ENCODE results near the gene ADAMTS4.

DNA sequence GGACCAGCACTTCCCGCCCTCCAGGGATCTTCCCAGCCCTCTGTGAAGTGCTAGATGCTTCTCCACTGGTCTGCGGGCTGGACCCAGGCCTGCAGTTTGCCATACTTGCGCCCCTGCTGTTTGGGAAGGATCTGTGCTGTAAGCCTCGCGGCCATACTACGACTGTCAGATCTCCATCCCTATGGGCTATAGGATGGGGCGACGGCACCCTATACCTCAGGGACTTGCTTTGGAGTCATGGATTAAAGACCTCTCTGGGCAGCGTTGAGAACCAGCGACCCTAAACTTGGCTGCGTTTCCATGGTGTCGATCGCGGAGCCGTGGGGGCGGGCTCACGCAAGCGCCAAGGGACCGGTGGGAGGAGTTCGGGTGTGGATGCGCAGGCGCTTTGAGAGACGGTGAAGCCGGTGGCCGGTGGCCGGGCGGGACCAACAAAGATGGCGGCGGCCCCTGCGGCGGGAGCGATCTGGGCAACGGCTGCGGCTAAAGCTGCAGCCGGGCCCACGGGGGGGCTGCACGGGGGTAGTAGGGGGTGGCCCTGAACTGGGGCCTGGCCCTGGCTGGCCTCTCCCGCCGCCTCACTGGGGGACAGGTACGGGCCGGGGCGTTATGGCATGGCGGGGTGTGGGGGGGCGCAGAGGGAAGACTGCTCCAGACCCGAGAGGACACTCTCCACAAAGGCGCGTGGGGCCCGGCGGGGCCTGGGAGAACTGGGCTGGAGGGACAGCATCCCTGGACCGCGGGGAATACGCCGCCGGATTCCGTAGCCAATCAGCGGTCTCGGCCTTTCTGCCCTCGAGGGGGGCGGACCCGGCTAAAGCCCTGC lies 39.6 kb downstream of the ADAMTS4 start, which contains the start of gene USP21:
- TF ChIP-seq, protein P1, sequence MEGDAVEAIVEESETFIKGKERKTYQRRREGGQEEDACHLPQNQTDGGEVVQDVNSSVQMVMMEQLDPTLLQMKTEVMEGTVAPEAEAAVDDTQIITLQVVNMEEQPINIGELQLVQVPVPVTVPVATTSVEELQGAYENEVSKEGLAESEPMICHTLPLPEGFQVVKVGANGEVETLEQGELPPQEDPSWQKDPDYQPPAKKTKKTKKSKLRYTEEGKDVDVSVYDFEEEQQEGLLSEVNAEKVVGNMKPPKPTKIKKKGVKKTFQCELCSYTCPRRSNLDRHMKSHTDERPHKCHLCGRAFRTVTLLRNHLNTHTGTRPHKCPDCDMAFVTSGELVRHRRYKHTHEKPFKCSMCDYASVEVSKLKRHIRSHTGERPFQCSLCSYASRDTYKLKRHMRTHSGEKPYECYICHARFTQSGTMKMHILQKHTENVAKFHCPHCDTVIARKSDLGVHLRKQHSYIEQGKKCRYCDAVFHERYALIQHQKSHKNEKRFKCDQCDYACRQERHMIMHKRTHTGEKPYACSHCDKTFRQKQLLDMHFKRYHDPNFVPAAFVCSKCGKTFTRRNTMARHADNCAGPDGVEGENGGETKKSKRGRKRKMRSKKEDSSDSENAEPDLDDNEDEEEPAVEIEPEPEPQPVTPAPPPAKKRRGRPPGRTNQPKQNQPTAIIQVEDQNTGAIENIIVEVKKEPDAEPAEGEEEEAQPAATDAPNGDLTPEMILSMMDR (IDR thresholded peaks at IDR 0.05), result no peak
- no peak for TF ChIP-seq EZH2 (IDR thresholded peaks at IDR 0.05; ENCODE audit: borderline replicate concordance, insufficient read depth, low read depth, low read length, poor library complexity, severe bottlenecking)

Measured in B cell (primary cell).